Right forelimb (tissue), 1 donor: ENCODE results near the gene LATS2.

Experiments used
- DNase-seq: peaks from one replicate; pipeline ENCODE4 v3.0.0-alpha.2; 2018

The LATS2 gene

DNA sequence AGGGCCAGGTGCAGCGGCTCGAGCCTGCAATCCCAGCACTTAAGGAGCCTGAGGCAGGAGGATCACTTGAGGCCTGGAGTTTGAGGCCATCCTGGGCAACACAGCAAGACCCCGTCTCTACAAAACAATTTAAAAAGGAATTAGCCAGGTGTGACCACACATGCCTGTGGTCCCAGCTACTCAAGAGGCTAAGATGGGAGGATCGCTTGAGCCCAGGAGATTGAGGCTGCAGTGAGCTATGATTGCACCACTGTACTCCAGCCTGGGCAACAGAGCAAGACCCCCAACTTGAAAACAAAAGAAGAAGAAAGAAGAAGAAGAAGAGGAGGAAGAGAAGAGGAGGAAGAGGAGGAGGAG is 47.7 kb downstream of the LATS2 start:
- no peak for DNase-seq

- DNase-seq: no peak
Observed at GRCh38 chr13:21012841-21013681, 48.3 kb downstream of the LATS2 start.

DNA sequence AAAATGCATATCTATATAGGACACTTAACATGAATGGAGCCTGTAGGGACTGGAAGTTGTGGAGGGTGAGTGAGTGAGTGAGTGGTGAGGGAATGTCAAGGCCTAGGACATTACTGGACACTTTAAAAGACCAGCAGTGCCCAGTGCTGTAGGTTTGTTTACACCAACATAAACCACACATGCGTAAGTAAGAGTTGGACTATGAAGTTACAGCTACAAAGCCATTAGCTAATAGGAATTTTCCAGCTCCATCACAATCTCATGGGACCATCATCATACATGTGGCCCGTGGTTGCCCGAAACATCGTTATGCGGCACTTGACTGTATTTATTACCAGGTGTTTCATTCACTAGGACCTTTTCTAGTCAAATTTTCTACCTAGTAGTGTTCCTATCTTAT is 49.2 kb downstream of the LATS2 start:
- DNase-seq: no peak

GRCh38 chr13:21011378-21011777 is 50.0 kb downstream of the LATS2 start:
- DNase-seq: no peak

DNA sequence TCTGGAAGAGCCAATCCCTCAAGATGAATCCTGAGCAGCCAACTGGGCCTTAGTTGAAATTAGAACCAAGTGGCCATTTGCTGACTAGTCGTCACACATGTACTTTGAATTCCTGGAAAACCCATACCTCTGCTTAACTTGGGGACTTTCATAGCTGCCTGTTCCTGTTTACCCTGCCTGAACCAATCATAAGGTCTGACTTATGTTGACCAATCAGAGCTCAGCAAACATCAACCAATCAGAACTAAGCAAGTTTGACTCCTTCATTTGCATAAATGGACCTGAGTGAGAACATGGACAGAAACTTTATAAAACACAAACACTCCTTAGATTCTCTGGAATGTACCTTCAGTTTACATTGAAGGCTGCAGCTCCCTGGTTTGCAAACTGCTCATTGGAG is 50.8 kb downstream of the LATS2 start:
- DNase-seq: no peak

GRCh38 chr13:21009036-21009435 is 52.4 kb downstream of the LATS2 start:
- DNase-seq: no peak

GRCh38 chr13:21008026-21008425 is 53.4 kb downstream of the LATS2 start:
- DNase-seq: no peak

DNA sequence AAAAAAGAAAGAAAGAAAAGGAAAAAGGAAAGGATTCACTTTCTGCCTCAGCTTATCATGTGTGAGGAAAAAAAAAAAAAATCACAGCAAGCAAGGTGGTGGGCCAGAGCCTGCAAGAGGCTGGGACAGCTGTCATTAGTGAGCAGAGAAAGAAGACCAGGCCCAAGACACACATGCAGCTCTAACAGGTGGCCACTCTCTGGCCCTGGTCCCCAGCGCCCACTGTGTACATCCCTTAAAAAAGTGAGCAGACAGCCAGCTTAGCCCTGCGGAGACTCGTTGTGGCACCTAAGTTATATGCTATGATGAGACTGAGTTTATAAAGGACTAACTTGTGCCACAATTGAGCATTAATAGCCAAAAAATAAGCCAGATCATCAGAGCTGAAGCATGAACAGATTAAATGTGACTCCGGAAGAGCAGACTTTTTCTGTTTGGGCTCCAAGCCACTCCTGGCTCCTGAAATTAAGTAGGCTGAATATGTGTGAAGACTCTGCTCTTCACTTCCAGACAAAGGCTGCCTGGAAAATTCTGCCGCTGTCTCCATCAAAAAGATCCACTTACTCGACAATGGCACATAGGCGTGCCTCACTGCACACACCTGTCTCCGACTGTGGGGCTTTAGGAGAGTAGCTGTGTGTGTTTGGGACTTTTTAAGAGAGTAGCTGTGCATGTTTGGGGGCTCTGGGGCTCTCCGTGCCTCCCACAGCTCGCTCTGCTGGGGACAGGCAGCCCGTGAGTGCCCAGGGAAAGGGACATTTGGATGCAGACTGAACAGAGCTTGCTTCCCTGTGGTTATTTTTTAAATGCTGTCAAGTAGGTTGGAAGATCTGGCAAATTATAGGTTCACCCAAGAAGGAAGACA is 55.0 kb downstream of the LATS2 start:
- no peak for DNase-seq

GRCh38 chr13:21005193-21005592 is 56.2 kb downstream of the LATS2 start:
- DNase-seq: no peak

- DNase-seq: no peak
Observed at GRCh38 chr13:21001471-21001870, 59.9 kb downstream of the LATS2 start.

DNA sequence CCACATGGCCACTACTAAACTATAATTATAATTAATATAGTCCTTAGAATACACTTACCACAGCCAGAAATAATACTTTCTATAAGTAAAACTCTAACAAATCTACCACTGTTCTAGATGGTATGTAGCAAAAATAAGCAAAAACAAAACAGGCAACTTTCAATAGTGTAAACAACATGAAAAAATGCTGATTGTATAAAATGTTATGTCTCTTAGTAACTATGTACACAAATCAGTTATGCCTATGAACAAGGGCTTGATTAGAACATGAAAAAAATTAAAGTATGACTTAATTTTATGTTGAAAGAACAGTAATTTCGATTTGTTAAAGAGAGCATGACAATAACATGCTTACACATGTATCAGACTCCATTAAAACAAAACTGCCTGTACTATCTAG is 60.7 kb downstream of the LATS2 start:
- DNase-seq: no peak

DNA sequence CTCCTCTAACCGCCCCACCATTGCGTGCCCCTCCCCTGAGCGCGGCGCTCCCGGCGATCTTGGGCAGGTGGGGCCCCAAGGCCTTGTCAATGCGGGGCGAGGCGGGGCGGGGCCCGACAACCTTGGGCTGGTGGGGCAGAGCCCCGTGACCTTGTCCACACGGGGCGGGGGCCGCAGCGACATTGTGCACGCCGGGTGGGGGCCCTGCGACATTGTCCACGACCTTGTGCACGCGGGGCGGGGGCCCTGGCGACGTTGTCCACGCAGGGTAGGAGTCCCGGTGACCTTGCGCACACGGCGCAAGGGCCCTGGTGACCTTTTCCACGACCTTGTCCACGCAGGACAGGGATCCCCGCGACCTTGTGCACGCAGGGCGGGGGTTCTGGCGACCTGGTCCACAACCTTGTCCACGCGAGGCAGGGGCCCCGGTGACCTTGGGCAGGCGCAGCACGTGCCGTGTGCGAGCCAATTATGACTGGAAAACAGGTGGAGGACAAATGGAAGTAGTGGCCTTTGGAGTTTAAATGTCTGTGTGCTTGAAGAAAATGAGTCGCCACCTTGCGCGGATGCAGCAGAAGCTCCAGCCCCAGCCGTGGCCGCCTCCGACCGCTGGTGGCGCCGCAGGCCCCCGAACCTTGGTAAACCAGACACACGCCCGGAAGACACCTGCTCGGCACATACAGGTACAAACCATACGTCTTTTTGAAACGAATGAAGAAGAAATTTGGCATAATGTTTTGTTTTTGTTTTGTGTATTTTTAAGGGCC is 62.6 kb downstream of the LATS2 start:
- DNase-seq: no peak

DNA sequence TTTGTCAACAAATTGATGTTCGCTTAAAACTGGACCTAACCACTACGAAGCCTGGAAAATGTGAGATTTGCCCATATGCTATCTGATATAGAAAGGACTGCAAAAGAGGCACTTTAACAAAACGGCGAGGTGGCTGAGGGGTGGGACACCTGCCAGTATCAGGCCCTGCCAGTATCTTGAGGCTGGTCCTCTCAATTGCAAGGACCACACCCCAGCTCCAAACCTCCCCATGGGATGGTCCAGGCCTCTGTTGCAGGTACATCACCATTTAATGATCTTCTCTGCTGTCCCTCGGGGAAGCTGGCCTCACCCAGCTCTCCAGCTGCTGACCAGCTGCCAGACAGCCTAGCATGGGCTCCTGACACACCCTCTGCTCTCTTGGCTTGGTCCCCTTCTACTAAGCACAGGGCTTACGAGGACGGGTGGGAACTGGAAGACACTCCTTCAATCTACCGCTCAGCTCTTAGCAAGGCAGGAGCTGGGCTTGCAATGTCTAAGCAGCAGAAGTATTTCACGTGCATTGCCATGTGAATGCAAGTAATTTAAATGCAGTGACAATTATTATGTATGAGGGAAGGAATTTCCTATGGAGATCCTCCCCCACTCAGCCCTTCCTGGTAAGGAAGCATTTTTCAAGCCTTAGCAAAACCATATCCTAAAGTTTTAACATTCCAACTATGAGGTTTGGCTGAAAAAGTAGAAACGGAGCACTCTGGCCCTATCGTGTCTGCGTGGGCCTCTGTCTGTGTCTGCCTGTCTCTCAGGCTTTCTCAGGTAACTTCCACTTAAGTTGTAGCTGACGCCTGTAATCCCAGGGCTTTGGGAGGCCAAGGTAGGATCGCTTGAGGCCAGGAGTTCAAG is 63.9 kb downstream of the LATS2 start:
- DNase-seq: no peak

GRCh38 chr13:20995245-20995838 is 66.0 kb downstream of the LATS2 start:
- no peak for DNase-seq

DNA sequence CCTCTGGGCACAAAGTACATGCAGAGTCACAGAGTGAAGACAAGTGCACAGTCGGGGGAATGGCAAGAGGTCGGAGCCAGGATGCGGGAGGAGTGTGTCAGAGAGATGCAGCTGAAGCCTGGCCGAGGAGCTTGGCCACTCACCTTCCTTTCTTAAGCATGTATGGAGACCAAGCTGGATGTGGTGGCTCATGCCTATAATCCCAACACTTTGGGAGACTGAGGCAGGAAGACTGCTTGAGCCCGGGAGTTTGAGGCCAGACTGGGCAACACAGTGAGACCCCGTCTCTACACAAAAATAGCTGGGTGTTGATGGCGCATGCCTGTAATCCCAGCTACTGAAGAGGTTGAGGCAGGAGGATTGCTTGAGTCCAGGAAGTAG is 67.0 kb downstream of the LATS2 start:
- no peak for DNase-seq

- no peak for DNase-seq
Observed at GRCh38 chr13:20993661-20994440, 67.5 kb downstream of the LATS2 start.

DNA sequence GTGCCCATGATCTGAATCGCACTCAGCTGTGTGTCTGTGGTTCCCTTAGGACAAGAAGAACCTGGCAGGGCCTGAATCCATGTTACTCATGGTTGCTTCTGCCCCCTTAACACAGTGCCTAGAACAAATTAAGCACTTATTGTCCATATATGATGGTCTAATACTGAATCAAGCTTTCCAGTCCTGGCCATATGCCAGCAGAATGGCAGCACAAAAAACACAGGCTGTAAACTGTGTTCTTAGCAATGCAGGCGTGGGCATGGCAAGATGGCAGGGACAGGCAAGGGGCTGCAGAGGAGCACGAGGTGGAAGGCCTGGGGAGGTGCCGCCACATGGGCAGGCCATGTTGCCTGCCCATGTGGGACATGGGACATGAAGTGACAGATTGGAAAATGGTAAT is 68.2 kb downstream of the LATS2 start:
- DNase-seq: no peak

DNA sequence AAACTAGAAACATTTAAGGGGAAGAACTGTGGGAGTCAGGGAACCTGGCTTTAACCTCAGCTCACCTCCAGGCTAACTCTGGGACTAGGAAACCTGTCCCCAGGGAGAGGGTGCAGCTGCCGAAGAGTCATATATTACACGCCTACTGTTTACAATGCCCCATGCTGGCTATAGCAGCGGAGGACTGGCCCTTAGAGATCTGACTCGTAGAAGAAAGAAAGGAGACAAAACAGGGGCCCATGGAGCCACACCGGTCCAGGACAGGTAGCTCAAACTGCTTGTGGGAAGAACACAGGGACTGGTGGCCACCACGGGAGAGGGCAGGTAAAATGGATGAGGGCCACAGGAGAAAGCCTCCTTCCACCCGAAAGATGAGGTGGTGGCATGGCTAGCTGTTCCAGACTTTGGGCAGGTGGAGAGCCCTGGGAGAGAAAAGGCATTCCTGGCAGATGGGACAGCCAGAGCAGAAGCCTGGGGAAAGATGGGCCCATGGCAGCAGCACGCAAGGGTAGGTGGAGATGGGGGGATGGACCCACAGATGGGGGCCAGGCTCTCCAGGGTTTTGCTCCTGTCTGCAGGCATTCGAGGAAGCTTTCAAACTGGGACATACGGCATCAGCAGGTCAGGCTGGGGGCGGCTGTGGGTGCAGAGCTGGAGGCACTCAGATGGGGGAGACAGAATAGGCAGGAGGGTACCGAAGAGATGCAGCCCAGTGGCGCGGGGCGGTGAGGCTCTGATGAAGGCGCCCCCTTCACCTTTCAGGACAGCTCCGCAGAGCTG is 69.5 kb downstream of the LATS2 start:
- DNase-seq: no peak

- DNase-seq: no peak
Observed at GRCh38 chr13:20990910-20991525, 70.4 kb downstream of the LATS2 start.
